Activated CD4-positive, alpha-beta T cell treated with anti-CD3 and anti-CD28 coated beads, Interleukin-10, Interleukin-2, amounts not matched to agents 100 ng/mL and 50 ng/mL, durations not matched to agents 16 hours and 8 hours (primary cell): ENCODE results near the gene ZNF564.
"Not testable (repeated sequence)": the region's sequence is repeated elsewhere in the genome, so short reads cannot be mapped to it uniquely, and the experiment has no call there.

Experiments used
- DNase-seq: peaks from one replicate; pipeline ENCODE4 v3.0.0-alpha.2; 2020

ZNF564 gene

DNA sequence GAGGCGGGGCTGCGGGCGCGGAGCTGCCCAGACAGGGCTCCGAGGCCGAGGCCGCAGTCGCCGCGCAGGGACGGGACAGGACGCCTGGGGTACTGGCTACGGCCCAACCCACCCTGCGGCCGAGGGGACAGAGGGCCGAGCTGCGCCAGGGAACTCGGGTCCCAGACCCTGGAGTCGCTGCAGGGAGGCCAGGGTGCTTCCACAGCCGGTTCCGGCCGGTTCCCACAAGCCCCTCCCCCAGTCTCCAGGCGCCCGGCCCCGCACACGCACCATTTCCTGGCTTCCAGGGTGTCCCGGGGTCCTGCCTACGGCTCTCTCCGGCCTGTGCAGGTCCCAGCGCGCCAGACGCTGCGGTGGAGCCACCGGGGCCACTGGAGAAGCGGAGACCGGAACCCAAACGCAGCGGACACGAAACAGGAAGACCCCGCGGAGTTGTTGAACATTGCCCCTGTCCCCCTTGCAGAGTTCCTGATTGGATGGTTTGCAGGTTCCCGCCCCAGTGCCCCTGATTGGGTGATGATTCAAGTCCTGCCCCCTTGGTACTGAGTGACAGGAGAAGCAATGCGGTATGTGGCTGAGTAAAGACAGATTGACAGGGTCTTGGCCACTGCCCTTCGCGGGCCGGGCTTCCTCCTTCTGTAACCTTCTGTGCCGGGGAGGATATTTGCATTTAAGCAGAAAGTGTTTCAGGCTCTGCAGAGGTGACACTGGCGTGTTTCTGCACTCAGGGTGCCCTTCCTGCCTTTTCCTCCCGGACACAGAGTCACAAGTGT is at the start of gene ZNF564:
ZNF564 (minus strand) TSS at position 423 of the 773 bp plus-strand sequence; CDS start at position 273, 150 bp downstream.
- DNase-seq, result peak; percentile 98

DNA sequence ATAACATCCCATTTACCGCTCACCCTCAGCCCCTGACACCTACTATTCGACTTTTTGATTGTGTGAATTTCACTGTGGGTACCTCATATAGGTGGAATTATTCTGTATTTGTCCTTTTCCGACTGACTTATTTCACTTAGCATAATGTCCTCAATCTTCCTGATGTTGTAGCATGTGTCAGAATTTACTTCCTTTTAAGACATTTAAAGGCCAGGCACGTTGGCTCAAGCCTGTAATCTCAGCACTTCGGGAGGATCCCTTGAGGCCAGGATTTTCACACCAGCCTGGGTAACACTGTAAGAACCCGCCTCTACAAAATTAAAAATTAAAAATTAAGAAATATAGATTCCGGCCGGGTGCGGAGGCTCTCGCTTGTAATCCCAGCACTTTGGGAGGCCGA is 46.3 kb upstream of the ZNF564 start:
- no peak for DNase-seq

DNA sequence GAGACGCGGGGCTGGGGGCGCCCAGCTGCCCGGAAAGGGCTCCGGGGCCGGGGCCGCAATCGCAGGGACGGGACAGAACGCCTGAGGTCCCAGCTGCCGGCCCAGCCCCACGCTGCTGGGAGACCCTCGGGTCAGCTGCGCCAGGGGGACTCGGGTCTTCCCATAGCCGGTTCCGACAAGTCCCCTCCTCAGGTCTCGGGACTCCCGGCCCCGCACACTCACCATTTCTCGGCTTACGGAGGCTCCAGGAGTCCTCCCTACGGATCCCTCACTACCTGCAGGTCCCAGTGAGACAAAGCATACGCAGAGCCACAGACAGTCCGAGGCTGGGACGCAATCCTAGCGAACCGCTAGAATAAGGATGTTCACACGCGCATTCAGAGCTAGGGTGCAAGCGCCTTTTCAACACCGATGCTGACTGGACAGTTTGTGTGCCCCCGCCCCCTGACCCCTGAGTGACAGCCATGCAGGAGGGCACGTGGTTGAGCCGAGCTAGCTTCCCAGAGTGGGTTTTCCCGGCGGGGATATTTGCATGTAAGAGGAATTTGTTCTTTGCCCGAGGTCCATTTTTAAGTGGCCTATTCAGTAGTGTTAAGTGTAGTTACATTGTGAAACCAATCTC is 45.8 kb upstream of the ZNF564 start:
- DNase-seq, result no peak

DNA sequence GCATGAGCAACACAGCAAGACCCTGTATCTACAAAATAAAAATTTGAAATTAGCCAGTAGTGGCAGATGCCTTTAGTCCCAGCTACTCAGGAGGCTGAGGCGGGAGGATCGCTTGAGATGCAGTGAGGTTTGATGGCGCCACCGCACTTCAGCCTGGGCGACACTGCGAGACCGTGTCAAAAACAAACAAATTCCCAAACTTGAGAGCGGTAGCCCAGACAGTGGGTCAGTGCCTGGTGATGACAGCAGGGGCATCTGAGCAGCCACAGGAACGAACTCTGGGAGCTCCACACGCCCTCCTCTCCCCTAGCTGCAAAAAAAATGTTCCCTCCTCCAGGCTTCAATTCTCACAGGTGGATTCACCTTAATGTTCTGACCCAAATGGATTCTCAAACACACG is 45.2 kb upstream of the ZNF564 start:
- no peak for DNase-seq

DNA sequence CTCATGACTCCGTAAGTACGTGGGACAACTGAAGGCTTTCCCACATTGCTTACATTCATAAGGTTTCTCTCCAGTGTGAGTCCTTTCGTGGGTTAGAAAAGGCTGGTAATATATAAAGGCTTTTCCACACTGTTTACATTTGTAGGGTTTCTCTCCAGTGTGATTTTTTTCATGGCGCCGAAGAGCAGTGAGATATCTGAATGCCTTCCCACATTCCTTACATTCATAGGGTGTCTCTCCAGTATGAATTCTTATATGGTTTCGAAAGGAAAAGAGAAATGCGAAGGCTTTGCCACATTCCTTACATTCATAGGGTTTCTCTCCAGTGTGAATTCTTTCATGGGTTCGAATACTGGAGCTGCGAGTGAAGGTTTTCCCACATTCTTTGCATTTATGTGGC is 29.8 kb upstream of the ZNF564 start:
- DNase-seq, result no peak

DNA sequence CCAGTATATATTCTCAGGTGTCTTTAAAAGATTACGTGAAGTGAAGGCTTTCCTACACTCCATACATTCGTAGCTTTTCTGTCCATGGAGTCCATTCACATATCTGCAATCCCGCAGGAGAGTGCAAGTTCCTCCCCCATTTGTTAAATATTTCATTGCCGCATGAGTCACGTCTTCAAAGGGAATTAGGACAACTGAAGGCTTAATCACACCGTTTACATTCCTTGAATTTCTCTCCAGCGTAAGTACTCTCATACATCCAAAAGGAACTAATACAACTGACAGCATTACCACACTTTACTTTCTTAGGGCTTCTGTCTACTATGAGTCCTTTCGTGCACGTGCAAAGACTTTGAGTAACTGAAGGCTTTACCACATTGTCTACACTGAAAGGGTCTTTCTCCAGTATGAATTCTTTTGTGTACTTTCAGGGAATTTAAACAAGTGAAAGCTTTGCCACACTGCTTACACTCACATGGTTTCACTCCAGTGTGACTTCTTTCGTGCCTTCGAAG is 29.0 kb upstream of the ZNF564 start:
- DNase-seq, result no peak

DNA sequence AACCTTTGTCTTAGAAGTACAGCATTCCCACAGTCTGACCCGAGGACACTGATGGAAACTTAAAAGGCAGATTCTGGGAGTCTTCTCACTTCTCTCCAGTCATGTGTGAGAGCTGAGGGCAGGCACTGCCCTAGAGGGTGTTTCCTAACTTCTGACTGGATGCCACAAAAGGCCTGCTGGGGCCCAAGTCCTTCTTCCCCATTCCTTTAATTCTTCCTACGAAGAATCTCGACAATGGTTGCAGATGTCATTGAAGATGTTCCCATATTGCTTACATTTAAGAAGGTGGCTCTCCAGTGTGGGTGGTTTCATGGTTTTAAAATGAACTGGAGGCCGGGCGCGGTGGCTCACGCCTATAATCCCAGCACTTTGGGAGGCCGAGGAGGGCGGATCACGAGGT is 27.4 kb upstream of the ZNF564 start:
- no peak for DNase-seq

DNA sequence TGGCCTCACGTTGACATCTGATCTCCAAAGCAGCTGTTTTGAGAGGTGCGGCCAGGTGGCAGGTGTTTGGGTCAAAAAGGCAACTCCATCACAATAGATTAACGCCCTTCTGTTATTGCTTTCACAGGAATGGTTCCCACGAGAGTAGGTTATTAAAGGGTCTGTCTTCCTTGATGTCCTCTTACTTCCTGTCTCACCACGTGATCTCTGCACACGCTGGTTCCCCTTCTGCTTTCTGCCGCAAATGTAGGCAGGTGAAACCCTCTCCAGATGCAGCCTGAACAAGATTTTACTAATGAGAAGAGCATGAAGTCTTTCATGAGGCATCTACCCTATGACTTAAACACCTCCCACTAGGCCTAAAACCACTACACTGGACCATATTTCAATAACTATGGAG is 22.8 kb upstream of the ZNF564 start:
- no peak for DNase-seq

DNA sequence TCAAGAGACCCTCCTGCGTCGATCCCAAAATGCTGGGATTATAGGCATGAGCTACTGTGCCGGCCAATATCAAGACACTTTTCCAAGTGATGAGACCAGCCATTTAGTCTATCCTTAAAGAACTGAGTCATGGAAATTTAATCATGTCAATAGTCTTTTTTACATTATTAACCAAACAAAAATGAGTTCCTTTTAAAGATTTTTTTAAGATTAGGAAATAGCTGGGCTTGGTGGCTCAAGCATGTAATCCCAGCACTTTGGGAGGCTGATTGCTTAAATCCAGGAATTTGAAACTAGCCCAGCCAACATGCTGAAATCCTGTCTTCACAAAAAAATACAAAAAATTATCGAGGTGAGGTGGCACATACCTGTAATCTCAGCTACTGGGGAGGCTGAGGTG is 16.7 kb upstream of the ZNF564 start:
- no peak for DNase-seq

DNA sequence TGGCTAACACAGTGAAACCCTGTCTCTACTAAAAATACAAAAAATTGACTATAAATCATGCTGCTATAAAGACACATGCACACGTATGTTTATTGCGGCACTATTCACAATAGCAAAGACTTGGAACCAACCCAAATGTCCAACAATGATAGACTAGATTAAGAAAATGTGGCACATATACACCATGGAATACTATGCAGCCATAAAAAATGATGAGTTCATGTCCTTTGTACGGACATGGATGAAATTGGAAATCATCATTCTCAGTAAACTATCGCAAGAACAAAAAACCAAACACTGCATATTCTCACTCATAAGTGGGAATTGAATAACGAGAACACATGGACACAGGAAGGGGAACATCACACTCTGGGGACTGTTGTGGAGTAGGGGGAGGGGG is 15.1 kb upstream of the ZNF564 start:
- not testable (repeated sequence) for DNase-seq

DNA sequence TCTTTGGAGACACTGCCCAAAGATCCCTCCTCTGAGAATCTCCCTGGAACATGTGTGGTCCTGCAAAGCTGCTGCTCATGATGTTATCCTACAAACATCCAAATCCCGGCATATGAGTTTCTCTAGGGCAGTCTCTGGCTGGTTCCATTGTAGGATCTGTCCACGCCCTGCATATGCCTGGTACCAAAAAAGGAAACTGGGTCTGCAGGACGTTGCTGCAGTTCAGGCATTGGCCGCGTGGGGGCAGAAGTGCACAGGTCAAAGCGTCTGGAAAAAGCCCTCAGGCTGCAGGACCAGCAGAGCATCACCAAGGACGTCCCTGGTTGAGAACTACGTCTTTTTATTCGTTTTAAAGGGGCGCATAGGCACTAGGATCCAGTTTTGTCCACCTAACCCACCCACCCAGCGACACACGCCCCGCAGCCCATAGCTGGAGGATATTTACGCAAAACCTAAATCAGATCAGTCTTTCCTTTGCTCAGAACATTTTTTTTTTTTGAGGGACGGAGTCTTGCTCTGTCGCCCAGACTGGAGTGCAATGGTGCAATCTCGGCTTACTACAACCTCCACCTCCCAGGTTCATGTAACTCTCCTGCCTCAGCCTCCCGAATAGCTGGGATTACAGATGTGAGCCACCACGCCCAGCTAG is 12.9 kb upstream of the ZNF564 start:
- peak; percentile 91 for DNase-seq

DNA sequence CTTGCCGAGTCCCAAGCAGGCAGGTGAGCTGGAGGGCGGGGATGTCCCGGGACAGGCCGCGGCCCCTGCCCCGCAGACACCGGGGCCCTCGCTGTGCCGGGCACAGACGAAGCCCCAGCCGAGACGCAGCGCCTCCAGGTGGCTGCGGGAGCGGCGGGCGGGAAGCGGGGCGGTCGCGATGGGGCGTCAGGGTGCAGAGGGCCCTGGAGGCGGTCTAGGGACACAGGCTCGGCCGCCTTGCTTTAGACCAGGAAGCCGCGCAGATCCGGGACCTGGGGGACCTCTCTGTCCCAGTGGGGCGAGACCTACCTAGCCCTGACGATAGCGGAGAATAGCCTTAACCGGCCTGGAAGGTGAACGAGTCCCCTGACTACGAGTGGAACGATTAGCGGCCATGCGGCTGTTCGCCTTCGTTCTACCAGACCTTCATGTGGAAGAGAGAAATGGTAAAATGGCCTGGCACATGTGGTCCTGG is 4.2 kb upstream of the ZNF564 start:
- no peak for DNase-seq

DNA sequence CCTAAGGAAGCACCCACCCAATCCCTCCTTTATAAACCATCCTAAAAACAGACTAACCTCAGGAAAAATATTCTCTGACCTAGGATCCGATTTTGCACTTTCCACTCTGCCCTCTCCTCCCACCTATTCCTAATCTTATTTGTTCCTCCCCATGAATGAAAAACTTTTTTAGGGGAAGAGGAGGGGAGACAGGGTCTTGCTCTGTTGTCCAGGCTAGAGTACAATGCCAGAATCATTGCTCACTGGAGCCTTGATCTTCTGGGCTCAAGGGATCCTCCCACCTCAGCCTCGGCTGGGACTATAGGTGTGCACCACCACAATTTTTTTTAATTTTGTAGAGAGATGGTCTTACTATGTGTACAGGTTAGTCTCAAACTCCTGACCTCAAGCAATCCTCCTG is 4.4 kb downstream of the ZNF564 start:
- DNase-seq, result no peak

DNA sequence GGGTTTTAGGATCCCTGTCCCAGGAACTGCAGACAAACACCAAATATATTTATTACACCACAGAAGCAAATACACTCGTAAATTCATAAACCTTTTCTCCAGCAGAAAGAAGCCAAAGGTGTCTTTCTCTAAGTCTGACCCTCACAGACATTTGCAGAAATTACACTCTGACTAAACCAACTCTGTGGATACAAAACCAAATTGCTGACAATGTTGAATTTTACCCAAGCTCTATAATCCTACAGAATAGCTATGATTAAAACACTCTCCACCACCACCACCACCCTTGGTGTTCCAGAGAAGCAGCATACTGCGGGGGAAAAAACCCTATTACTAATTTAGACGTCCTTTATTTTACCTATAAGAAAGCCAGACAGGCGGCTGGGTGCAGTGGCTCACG is 5.2 kb downstream of the ZNF564 start:
- no peak for DNase-seq

DNA sequence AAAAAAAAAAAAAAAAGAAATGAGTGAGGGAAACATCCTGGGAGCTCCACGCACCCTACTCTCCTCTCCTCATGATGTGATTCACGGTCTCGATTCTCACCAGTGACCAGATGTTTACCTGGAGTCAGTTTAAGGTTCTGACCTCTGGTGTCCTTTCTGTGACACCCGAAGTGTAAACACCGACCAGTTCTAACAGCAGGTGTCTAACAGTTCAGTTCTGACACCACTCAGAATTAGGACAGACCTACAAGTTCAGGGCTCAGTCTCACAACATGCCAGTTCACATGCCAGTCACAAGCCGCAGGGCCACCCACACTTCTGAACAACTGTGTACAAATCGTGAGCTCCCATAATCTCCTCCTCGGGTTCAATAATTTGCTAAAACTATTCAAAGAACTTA is 6.0 kb downstream of the ZNF564 start:
- no peak for DNase-seq

DNA sequence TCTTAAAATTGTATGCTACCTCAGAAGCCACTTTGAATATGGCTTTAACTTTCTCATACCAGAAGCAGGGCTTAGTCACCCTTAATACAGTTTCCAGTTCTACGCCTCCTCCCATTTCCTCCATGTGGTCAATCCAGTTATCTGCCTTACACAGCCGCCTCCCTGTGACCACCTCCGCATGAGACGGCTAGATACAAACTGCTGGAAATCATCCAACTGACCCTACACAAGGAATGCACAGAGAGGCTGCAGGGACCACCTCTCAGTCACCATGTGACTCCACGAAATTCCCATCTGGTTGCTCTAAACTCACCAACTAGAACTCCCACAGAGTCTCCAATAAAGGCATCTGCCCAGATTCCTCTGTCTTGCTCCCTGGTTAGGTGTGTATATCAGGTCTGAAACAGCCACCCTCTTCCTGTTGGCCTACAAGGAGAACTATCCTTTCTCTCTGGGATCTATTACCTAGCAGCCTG is 6.8 kb downstream of the ZNF564 start:
- DNase-seq, result no peak

DNA sequence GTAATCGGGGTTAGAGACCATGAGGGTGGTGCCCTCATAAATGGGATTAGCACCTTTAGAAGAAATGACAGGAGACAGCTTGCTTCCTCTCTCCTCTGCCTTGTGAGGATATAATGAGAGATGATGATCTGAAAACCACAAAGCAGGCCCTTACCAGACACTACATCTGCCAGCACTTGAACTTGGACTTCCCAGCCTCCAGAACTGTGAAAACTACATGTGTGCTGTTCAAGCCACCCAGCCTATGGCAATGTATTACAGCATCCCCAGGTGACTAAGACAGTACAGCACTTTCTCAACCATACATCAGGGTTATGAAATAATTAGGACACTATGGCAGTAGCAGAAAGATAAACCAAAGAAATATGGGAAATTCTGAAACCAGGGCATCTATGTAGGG is 7.4 kb downstream of the ZNF564 start:
- no peak for DNase-seq

DNA sequence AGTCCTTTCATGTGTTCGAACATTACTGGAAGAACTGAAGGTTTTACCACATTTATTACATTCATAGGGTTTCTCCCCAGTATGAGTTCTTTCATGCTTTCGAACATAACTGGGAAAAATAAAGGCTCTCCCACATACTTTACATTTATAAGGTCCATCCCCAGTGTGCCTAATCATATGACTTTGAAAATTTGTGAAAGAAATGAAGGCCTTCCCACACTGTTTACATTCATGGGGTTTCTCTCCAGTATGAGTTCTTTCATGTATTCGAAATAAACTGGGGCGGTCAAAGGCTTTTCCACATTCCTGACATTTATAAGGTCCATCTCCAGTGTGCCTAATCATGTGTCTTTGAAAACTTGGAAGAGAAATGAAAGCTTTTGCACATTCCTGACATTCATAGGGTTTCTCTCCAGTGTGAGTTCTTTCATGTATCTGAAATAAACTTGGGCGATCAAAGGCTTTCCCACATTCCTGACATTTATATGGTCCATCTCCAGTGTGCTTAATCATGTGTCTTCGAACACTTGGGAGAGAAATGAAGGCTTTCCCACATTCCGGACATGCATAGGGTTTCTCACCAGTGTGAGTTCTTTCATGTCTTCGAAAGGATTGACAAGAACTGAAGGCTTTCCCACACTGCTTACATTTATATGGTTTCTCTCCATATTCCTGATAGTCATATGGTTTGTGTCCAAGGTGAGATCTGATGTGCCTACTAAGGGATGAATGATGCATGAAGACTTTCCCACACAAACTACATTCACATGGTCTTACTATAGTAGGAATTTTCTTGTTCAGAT is 24.0 kb downstream of the ZNF564 start:
- DNase-seq, result no peak

DNA sequence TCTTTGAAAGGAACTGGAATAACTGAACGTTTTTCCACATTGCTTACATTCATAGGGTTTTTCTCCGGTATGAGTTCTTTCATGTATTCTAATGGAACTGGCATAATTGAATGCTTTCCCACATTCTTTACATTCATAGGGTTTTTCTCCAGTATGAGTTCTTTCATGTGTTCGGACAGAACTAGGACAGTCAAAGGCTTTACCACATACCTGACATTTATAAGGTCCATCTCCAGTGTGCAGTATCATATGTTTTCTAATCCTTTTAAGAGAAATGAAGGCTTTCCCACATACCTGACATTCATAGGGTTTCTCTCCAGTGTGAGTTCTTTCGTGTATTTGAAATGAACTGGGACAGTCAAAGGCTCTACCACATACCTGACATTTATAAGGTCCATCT is 24.7 kb downstream of the ZNF564 start:
- DNase-seq, result no peak

DNA sequence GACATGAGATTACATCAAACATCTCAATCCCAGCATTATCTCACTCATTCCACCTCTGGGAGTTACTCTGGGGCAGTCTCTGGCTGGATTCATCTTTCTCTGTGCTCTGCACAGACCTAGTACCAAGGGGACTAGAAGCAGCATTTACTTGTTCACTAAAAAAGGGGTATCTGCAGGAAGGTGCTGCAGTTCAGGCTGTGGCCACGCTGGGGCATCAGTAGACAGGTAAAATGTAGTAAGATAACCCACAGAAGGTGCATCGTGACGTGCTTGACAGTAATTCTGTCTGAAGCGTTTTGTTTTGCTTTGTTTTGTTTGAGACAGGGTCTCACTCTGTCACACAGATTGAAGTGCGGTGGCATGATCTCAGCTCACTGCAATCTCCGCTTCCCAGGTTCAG is 29.3 kb downstream of the ZNF564 start:
- DNase-seq, result no peak

DNA sequence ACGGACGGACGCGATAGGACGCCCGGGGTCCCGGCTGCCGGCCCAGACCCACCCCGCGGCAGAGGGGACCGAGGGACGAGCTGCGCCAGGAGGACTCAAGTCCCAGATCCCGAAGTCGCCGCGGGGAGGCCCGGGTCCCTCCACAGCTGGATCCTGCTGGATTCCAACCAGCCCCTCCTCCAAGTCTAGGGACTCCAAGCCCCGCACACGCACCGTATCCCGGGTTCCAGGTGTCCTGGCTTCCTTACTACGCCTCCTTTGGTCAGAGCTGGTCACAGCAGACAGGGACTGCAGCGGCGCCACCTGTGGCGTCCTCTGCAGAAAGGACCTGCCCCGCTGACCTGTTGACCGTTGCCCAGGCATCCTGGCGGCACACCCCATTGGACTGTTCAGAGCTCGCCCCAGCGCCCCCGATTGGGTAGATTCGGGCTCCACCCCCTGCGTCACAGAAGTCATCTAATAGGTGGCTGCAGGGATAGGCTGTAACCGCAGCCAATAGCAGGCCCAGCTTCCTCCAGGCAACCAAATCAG is 37.7 kb downstream of the ZNF564 start:
- DNase-seq, result no peak

DNA sequence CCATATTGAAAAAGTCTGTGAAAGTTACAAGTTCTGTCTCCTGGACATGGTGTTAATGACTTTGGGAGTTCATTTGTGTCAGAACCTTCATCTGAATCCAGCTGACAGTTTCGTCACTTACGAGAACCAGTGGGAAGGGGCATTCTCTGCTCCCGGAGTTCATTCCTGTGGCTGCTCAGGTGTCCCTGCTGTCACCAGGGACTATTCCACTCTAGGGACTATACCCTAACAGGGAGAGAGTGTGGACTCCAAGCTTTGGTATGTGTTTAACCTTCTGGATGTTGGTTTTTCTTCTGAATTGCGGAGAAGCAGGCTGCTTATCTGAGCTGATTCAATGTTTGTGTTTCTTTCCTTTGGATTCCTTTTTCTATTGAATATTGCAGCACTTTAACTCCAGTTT is 54.2 kb downstream of the ZNF564 start:
- DNase-seq, result no peak

DNA sequence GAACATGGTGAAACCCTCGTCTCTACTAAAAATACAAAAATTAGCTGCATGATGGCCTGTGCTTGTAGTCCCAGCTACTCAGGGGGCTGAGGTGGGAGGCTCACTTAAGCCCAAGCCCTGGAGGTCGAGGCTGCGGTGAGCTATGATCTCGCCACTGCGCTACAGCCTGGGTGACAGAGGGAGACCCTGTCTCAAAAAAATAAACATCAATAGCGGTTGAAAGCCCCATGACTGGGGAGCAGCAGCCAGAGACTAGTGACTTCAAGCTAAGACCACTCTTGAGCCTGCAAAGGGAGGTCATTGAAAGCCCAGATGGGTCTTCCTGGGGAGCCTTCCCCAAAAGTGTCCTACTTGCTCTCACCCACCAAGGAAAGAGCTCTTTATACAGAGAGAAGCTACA is 54.8 kb downstream of the ZNF564 start:
- no peak for DNase-seq
